ENCODE results near the gene TMEM50A. TPM values are rescaled to one million over a fixed set of nuclear protein-coding genes. Genes with fewer than 3 reads are reported as not detected.
"Not testable (repeated sequence)": the region's sequence is repeated elsewhere in the genome, so short reads cannot be mapped to it uniquely, and the experiment has no call there.

The TMEM50A gene
- total RNA-seq, 1 donor from 2014 or later: 80.3 TPM

- DNase-seq (ENCODE audit: extremely low spot score, unreplicated experiment): no peak
- no peak overlapping the region for H3K4me3 Mint-ChIP-seq
- no peak overlapping the region for H3K27ac Mint-ChIP-seq
- no peak for TF ChIP-seq CTCF (conservative IDR thresholded peaks at IDR 0.05)
- peaks cover 5% of the 10 kb centered on the region for H3K27me3 Mint-ChIP-seq
- no peaks in the 10 kb centered on the region for H3K9me3 Mint-ChIP-seq
- H3K36me3 Mint-ChIP-seq: no peaks in the 10 kb centered on the region
- H3K4me1 Mint-ChIP-seq (ENCODE audit: unreplicated experiment): no peaks in the 10 kb centered on the region
These were observed 54.7 kb downstream of the TMEM50A start for GRCh38 chr1:25392841-25393240.

- not testable (repeated sequence) for H3K9me3 Mint-ChIP-seq; H3K4me1 Mint-ChIP-seq (ENCODE audit: unreplicated experiment); DNase-seq (ENCODE audit: extremely low spot score, unreplicated experiment); H3K27ac Mint-ChIP-seq; H3K4me3 Mint-ChIP-seq; H3K36me3 Mint-ChIP-seq
- H3K27me3 Mint-ChIP-seq: peaks cover 26% of the 10 kb centered on the region
These were observed 59.4 kb downstream of the TMEM50A start for GRCh38 chr1:25397549-25397948.

GRCh38 chr1:25398079-25398478 lies 59.9 kb downstream of the TMEM50A start:
- H3K27ac Mint-ChIP-seq; DNase-seq (ENCODE audit: extremely low spot score, unreplicated experiment); H3K4me3 Mint-ChIP-seq; H3K36me3 Mint-ChIP-seq; H3K4me1 Mint-ChIP-seq (ENCODE audit: unreplicated experiment); H3K9me3 Mint-ChIP-seq: not testable (repeated sequence)
- peaks cover 32% of the 10 kb centered on the region for H3K27me3 Mint-ChIP-seq

GRCh38 chr1:25402947-25403803 lies 65.0 kb downstream of the TMEM50A start:
- TF ChIP-seq CTCF (conservative IDR thresholded peaks at IDR 0.05): peak; percentile 60
- not testable (repeated sequence) for H3K4me1 Mint-ChIP-seq (ENCODE audit: unreplicated experiment); H3K27ac Mint-ChIP-seq; H3K36me3 Mint-ChIP-seq; H3K4me3 Mint-ChIP-seq; DNase-seq (ENCODE audit: extremely low spot score, unreplicated experiment); H3K9me3 Mint-ChIP-seq
- H3K27me3 Mint-ChIP-seq: peaks cover 33% of the 10 kb centered on the region

- not testable (repeated sequence) for H3K4me1 Mint-ChIP-seq (ENCODE audit: unreplicated experiment); H3K9me3 Mint-ChIP-seq; H3K4me3 Mint-ChIP-seq; H3K27ac Mint-ChIP-seq; DNase-seq (ENCODE audit: extremely low spot score, unreplicated experiment); H3K36me3 Mint-ChIP-seq
- H3K27me3 Mint-ChIP-seq: peaks cover 23% of the 10 kb centered on the region
These were observed 67.7 kb downstream of the TMEM50A start for GRCh38 chr1:25405731-25406305.

- not testable (repeated sequence) for H3K9me3 Mint-ChIP-seq; DNase-seq (ENCODE audit: extremely low spot score, unreplicated experiment); H3K27me3 Mint-ChIP-seq; H3K36me3 Mint-ChIP-seq; H3K4me3 Mint-ChIP-seq; H3K4me1 Mint-ChIP-seq (ENCODE audit: unreplicated experiment); H3K27ac Mint-ChIP-seq
These were observed 71.7 kb downstream of the TMEM50A start for GRCh38 chr1:25409641-25410427.

Other genes with a start within 250 kb of the TMEM50A start
- 33.7 and 35.9 TPM in 2 replicates for gene SYF2, start 105.8 kb upstream of the TMEM50A start, total RNA-seq (ENCODE audit: low replicate concordance)
- 97.6 and 109 TPM in 2 replicates for gene RSRP1, start 90.9 kb upstream of the TMEM50A start, total RNA-seq (ENCODE audit: low replicate concordance)
- not detected in 2 replicates for gene RHD, start 65.8 kb upstream of the TMEM50A start, total RNA-seq (ENCODE audit: low replicate concordance)
- 0.39 and 0.88 TPM in 2 replicates for gene RHCE, start 82.5 kb downstream of the TMEM50A start, total RNA-seq (ENCODE audit: low replicate concordance)
- gene MACO1, start 92.6 kb downstream of the TMEM50A start, total RNA-seq (ENCODE audit: low replicate concordance): 20.8 and 22.0 TPM in 2 replicates
- gene LDLRAP1, start 205.3 kb downstream of the TMEM50A start, total RNA-seq (ENCODE audit: low replicate concordance): 20.7 and 21.3 TPM in 2 replicates

All from type B pancreatic cell (in vitro differentiated cells).